DOHH2 (cell line): ENCODE measurements around the gene C2.
A peak's percentile ranks its signal among the peaks of the same experiment; 100 is the strongest.

Experiments used
- H3F3A ChIP-seq: fragments of 200-600 bp; sonication (generic), shearing (Covaris generic); 2 replicates; pipeline ENCODE4 v1.6.0; 2016; ENCODE audit warnings: antibody characterized with exemption, mild to moderate bottlenecking; ENCODE audit not compliant: control insufficient read depth, insufficient read depth
- H3K27ac ChIP-seq: fragments of 200-600 bp; sonication (generic); 2 replicates; pipeline ENCODE4 v1.5.1; 2014; ENCODE audit warnings: low read depth, mild to moderate bottlenecking, low read length, moderate library complexity
- H3K27me3 ChIP-seq: fragments of 200-600 bp; sonication (generic); 2 replicates; pipeline ENCODE4 v1.6.1; 2014; ENCODE audit warnings: mild to moderate bottlenecking, low read length, mixed read lengths; ENCODE audit not compliant: control insufficient read depth
- H3K36me3 ChIP-seq: fragments of 200-600 bp; sonication (generic); 2 replicates; pipeline ENCODE4 v1.6.1; 2014; ENCODE audit warnings: mild to moderate bottlenecking, low read length, moderate library complexity, mixed read lengths; ENCODE audit not compliant: control insufficient read depth
- H3K4me1 ChIP-seq: fragments of 200-600 bp; sonication (generic); 2 replicates; pipeline ENCODE4 v1.6.1; 2014; ENCODE audit warnings: mild to moderate bottlenecking, low read length, mixed read lengths; ENCODE audit not compliant: control insufficient read depth
- H3K4me2 ChIP-seq: fragments of 200-600 bp; sonication (generic); 2 replicates; pipeline ENCODE4 v1.6.0; 2014; ENCODE audit warnings: mild to moderate bottlenecking, low read length, moderate library complexity
- H3K4me3 ChIP-seq: fragments of 200-600 bp; sonication (generic); 2 replicates; pipeline ENCODE4 v1.5.1; 2014; ENCODE audit warnings: mild to moderate bottlenecking, low read length, mixed read lengths
- H3K79me2 ChIP-seq: fragments of 200-600 bp; sonication (generic); 2 replicates; pipeline ENCODE4 v1.6.1; 2014; ENCODE audit warnings: mild to moderate bottlenecking, low read length, mixed read lengths; ENCODE audit not compliant: control insufficient read depth
- H3K9me2 ChIP-seq: fragments of 200-600 bp; sonication (generic); replicated peaks from 2 replicates; pipeline ENCODE4 v1.6.1; 2014; ENCODE audit warnings: mild to moderate bottlenecking, low read length, mixed read lengths; ENCODE audit not compliant: control insufficient read depth
- H3K9me3 ChIP-seq: fragments of 200-600 bp; sonication (generic); 2 replicates; pipeline ENCODE4 v1.6.1; 2014; ENCODE audit warnings: antibody characterized with exemption, low read length, mixed read lengths; ENCODE audit not compliant: control insufficient read depth, insufficient read depth
- H4K20me1 ChIP-seq: fragments of 200-600 bp; sonication (generic); 2 replicates; pipeline ENCODE4 v1.6.0; 2014; ENCODE audit warnings: low read depth, mild to moderate bottlenecking, antibody characterized with exemption, low read length, moderate library complexity; ENCODE audit not compliant: control insufficient read depth, insufficient read depth
- CTCF ChIP-seq: fragments of 200-600 bp; sonication (generic); IDR thresholded peaks from one replicate; pipeline ENCODE4 v1.5.1; 2014; ENCODE audit warnings: antibody characterized with exemption, mild to moderate bottlenecking, low read depth, low read length; ENCODE audit not compliant: poor library complexity, severe bottlenecking
- EZH2phosphoT487 ChIP-seq: fragments of 200-600 bp; sonication (generic); IDR thresholded peaks from 2 replicates; pipeline ENCODE4 v1.6.1; 2017; ENCODE audit warnings: borderline replicate concordance, mild to moderate bottlenecking, antibody characterized with exemption, low read length, moderate library complexity, mixed read lengths

The C2 gene

GRCh38 chr6:31896856-31897611 lies 30.5 kb upstream of the C2 start:
- Histone ChIP-seq H4K20me1 (no peaks in the 10 kb centered on the region), H3F3A (peaks cover 5% of the 10 kb centered on the region), H3K4me1 (peaks cover 32% of the 10 kb centered on the region), H3K9me2 (no peaks in the 10 kb centered on the region), H3K27ac (peak overlapping the region; percentile 35), H3K27me3 (no peaks in the 10 kb centered on the region), H3K79me2 (peaks cover 40% of the 10 kb centered on the region), H3K36me3 (peaks cover 45% of the 10 kb centered on the region), H3K4me3 (peak overlapping the region; percentile 86), H3K4me2 (peak overlapping the region; percentile 85), H3K9me3 (no peaks in the 10 kb centered on the region)
- TF ChIP-seq EZH2phosphoT487: no peak
- no peak for TF ChIP-seq CTCF

GRCh38 chr6:31897612-31898382 lies 29.7 kb upstream of the C2 start, which contains the start of gene EHMT2:
Gene EHMT2 (minus strand): TSS chr6:31897698. CDS start chr6:31897677, 21 bp downstream.
- H3K9me3 ChIP-seq: no peaks in the 10 kb centered on the region
- peaks cover 40% of the 10 kb centered on the region for H3K79me2 ChIP-seq
- peak within 1 kb of the TSS; percentile 85 for H3K4me2 ChIP-seq
- no peaks in the 10 kb centered on the region for H3K9me2 ChIP-seq
- H3K27me3 ChIP-seq: no peaks in the 10 kb centered on the region
- H3K36me3 ChIP-seq: peaks cover 37% of the 10 kb centered on the region
- H3F3A ChIP-seq: peaks cover 9% of the 10 kb centered on the region
- H3K4me1 ChIP-seq: peaks cover 38% of the 10 kb centered on the region
- peak within 1 kb of the TSS; percentile 62 for H3K27ac ChIP-seq
- TF ChIP-seq EZH2phosphoT487: no peak
- H4K20me1 ChIP-seq: no peaks in the 10 kb centered on the region
- peak within 1 kb of the TSS; percentile 86 for H3K4me3 ChIP-seq

GRCh38 chr6:31898383-31899011 lies 29.0 kb upstream of the C2 start:
- Histone ChIP-seq H3K4me3 (peak overlapping the region; percentile 86), H3K4me1 (peaks cover 40% of the 10 kb centered on the region), H3K36me3 (peaks cover 31% of the 10 kb centered on the region), H3K9me2 (no peaks in the 10 kb centered on the region), H3K27ac (peak overlapping the region; percentile 62), H3F3A (peaks cover 13% of the 10 kb centered on the region), H3K9me3 (no peaks in the 10 kb centered on the region), H3K4me2 (peak overlapping the region; percentile 85), H3K79me2 (peaks cover 40% of the 10 kb centered on the region), H4K20me1 (no peaks in the 10 kb centered on the region), H3K27me3 (0 out of 2 replicates have a peak, but pooled peaks cover 3% of the 10 kb centered on the region)
- TF ChIP-seq CTCF (peak; percentile 24), EZH2phosphoT487 (no peak)
